GM18861 (cell line): Measurements from ENCODE around the gene PXN.
"Not testable (repeated sequence)": the region's sequence is repeated elsewhere in the genome, so short reads cannot be mapped to it uniquely, and the experiment has no call there.

ENCODE experiments used
- ATAC-seq: cut with Tn5 transposase; IDR thresholded peaks from one replicate; pipeline ENCODE4 v1.9.1; 2021; ENCODE audit not compliant: unreplicated experiment

The PXN gene

DNA sequence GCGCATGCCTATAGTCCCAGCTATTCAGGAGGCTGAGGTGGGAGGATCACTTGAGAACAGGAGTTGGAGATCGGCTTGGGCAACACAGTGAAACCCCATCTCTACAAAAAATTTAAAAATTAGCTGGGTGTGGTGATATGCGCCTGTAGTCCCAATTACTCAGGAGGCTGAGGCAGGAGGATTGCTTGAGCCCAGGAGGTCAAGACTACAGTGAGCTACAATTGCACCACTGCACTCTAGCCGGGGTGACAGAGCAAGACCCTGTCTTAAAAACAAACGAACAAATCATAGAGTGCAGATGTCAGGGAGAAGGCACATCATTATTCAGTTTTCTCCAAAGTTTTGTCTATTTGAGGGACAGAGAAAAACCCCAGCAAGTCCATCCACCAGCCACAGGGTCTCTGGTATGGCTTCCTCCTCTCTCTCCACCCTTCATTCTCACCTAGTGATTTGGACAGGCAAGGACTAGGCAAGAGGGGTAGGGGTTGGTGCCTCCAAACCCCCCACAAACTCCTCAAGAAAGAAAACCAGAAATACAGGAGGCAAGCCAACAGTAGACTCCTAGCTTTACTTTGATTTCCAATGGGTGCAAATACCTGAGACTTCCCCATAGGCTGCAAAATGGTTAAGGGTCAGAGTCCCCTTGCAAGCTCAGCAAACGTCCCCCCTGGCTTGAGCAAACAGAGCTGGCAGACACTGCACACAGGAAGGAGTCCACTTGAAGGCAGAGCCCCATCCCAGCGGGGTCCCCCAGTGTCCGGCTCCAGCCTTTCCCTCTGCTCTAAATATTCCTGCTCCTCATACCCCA lies 38.1 kb downstream of the PXN start:
- no peak for ATAC-seq

GRCh38 chr12:120225852-120226640 lies 39.5 kb downstream of the PXN start:
- no peak for ATAC-seq

DNA sequence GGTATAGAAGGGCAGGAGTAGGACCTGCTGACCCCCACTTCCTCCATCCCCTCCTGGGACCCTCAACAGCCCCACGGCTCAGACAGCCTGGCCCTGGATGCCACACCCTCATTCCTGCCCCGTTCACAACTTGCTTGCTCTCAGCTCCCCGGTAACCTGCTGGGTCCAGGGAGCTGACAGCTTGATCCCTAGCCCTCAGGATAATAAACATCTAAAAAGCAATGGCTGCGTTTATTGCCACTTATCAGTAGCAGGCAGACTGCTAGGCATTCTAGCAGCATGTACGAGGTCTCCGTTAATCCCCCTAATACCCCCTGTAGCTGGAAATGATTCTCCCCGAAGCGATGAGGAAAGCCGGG lies 40.4 kb downstream of the PXN start:
- no peak for ATAC-seq

GRCh38 chr12:120224304-120225199 lies 41.0 kb downstream of the PXN start:
- no peak for ATAC-seq

GRCh38 chr12:120223458-120224303 lies 41.8 kb downstream of the PXN start:
- no peak for ATAC-seq

DNA sequence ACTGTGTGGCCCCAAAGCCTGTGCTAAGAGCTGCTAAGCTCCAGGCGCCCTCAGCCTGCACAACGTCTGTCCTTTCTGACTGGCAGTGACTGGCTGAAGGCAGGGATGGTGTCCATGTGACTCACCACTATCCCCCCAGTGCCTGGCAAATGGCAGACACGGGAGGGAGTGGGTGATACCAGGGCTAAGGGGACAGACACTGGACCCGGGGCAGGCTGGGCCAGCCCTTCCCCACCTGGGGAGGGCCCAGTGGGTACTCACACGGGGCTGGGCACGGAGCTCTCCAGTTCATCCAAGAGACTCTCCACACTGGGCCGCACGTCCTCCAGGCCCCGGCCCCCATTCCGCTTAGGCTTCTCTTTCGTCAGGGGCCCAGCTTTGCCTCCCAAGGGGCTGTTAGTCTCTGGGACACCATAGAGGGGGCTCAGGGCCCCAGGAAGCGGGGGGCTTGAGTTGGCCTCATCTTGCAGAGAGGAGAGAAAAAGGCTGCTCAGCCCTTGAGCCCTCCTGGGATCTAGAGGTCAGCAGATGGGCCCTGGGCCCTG lies 43.2 kb downstream of the PXN start:
- ATAC-seq: no peak

DNA sequence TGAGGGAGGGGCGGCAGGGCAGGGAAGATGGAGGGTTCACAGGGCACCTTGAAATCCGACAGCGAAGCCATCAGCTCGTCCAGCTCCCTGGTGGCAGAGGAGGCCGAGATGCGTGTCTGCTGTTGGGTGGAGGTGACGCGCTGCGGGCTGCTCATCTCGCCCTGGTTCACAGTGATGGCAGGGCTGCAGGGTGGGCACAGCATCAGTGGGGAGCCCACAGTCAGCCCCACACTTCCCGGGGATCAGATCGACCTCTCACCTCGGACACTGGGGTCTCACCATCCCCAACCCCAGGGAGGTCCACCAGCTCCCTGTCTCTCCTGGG lies 44.0 kb downstream of the PXN start:
- ATAC-seq: no peak

- no peak for ATAC-seq
These were observed 44.5 kb downstream of the PXN start for GRCh38 chr12:120220838-120221575.

DNA sequence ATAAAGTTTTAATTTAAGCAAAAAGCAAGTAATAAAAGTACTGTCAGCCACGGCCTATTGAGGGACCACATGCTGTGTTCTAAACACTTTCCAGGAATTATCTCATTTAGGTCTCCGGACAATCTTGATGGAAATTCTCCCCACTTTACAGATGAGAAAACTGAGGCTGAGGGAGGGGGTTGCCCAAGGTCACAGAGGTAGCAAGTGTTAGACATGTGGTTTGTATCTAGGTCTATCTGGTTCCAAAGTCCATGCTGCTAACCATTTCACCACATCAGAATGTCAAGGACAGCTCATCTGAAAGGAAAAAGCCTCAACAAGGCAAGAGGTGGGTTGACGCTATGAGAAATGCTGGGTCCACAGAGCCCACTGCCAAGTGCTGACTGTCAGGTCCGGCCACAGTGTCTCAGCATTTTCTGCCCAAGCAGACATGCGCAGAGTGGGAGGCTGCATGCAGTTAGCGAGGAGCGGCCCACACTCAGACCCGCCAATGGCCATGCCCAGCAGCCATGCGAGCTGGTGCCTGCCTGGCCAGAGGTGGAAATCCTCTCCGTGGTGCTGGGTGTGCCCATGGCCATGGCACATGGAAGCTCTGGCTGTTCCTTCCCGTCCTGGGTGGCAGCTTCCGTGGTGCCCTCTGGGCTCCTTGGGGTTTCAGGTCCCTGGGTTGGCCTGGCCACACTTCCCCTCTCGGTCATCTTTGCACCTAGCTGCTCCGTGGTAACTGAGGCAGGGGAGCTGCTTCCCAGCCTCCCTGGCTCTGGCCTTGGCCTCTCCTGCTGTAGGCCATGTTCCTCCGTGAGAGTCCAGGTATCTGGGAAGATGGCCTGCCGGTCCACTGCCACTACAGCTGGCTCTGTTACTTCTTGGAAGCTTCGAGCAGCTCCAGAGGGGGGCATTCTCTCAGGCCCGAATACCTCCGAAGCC lies 46.6 kb downstream of the PXN start:
- no peak for ATAC-seq

GRCh38 chr12:120216742-120217605 lies 48.6 kb downstream of the PXN start:
- no peak for ATAC-seq

DNA sequence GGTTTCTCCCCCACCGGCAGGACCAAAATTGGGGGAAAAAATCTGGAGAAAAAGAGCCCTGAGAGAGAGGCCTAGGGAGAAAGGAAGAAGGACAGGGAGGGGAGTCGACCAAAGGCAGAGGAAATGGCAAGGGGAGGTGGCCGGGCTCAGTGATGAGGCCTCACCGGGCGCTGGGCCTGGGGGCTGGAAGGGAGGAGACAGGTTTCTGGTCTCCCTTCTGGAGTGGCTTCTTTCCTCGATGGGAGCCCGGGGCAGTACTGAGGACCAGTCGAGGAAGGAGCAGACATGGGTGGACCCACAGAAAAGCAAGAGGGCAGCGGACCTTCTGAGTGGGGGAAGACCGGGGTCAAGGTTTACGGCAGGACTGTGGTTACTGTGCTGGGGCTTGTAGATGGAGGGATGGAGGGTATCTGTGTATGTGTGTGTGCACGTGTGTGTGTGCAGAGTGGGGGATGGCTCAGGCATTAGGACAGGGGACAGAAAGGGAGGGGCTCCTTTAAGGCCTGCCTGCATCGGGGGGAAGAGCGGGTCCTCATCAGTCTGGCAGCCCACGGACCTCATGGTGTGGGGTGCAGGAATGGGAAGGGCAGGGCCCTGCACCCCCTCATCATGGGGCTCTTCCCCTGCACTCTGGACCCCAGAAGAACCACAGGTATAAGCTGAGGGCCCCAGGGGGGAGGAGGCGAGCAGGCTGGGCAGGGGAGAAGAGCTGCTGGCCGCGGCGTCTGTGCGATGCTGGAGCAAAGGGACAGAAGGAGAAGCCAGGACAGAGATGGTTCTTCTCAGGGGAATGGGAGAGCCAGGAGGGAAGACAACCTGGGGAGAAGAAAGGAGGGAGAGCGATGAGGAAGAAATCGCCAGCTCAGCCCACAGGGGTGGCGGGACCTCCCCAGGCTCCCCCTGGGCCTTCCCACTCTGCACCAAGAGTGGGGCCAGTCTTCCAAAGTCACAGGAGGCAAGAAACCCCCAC lies 49.5 kb downstream of the PXN start:
- ATAC-seq: no peak

GRCh38 chr12:120215357-120215735 lies 50.2 kb downstream of the PXN start:
- no peak for ATAC-seq

- no peak for ATAC-seq
These were observed 50.7 kb downstream of the PXN start for GRCh38 chr12:120214626-120215356.

DNA sequence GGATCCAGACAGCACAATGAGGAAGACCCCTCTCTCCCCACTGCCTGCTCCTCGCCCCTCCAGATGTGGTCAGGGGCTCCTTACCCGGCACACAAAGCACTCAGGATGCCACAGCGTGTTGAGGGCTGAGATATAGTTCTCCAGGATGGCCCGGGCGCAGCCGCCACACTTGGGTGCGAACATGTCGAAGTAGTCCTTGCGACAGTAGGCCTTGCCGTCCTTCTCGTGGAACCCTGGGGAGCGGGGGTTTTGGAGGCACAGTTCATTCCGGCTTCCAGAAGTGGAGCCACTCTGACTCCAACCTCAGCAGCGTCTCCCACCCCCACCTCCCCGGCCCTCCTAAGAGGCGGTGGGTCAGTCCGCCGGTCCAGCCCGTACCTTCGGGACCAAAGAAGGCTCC lies 51.8 kb downstream of the PXN start:
- ATAC-seq: no peak

DNA sequence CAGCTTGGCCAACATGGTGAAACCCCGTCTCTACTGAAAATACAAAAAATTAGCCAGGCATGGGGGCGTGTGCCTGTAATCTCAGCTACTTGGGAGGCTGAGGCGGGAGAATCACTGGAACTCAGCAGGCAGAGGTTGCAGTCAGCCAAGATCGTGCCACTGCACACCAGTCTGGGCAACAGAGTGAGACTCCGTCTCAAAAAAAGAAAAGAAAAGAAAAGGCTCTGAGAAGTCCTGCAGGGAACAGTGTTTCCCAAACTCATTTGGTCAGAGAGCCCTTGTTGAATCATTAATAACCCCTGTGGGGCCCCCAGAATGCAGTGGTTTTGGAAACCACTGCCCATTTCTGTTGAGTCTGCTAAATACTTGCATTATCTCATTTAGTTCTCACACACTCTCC lies 52.3 kb downstream of the PXN start:
- not testable (repeated sequence) for ATAC-seq

GRCh38 chr12:120212301-120212700 lies 53.2 kb downstream of the PXN start:
- no peak for ATAC-seq
